ENCODE results near the gene TDRD12. TPM values are rescaled to one million over a fixed set of nuclear protein-coding genes. Genes with fewer than 3 reads are reported as not detected.

The TDRD12 gene
- total and polyA plus RNA-seq, 2 of the 13 experiments (the other 11 are each of a cell fraction or from before 2014, with no cell fraction given) = 0.03 to 0.40 TPM

DNA sequence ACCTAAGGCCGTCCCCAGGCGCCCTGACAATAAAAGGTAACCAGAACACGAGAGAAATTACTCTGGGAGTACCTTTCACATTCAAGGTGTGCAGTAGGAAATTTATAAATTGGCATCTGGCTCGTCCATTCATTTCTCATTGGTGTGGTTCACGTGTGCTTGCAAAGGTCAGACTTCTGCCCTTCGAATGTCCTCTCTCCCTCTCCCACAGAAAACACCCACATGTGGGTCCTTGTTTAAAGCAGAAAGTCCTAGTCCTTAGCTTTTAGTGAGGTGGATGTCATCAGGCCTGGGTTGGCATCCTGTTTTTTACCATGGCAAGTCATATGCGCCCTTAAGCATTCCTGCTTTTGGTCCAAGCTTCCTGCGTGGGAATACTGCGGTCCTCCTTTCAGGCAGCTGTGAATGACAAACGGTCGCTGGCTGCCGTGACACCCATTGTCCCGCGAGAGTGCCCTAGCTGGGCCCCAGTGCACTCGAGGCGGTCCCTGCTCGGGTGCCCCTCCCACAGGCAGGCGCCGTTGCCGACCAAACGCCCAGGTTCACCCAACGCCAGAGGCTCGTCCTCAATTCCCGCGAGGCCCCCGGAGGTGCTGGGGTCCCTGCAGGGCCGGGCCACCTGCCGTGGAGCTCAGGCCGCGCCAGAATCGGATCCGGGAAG is 28.1 kb upstream of the TDRD12 start, which contains the start of gene NUDT19 (continued):
- TF ChIP-seq ZNF414 (CRISPR knock-in tag; IDR thresholded peaks at IDR 0.05) = peak; percentile 47; the same call in 1 of the 2 replicates
- TF ChIP-seq HNRNPLL (IDR thresholded peaks at IDR 0.05; ENCODE audit: low read depth, low read length, poor library complexity, severe bottlenecking) = peak; percentile 19
- peak; percentile 68; the same call in 1 of the 2 replicates for TF ChIP-seq PHF20 (CRISPR knock-in tag; IDR thresholded peaks at IDR 0.05)
- TF ChIP-seq POGZ (CRISPR knock-in tag; IDR thresholded peaks at IDR 0.05) = peak; percentile 61
- no peak for TF ChIP-seq MLX (CRISPR knock-in tag; IDR thresholded peaks at IDR 0.05)
- TF ChIP-seq KAT2B (IDR thresholded peaks at IDR 0.05; ENCODE audit: borderline replicate concordance, low read depth, low read length) = no peak
- TF ChIP-seq ZNF776 (CRISPR knock-in tag; IDR thresholded peaks at IDR 0.05) = no peak
- TF ChIP-seq CREM (IDR thresholded peaks at IDR 0.05) = peak; percentile 38; the same call in 1 of the 2 replicates
- TF ChIP-seq CREM (CRISPR knock-in tag; IDR thresholded peaks at IDR 0.05) = no peak
- TF ChIP-seq PRDM15 (CRISPR knock-in tag; IDR thresholded peaks at IDR 0.05) = no peak
- TF ChIP-seq BORCS8-MEF2B (CRISPR knock-in tag; IDR thresholded peaks at IDR 0.05) = peak; percentile 57
- no peak for TF ChIP-seq TERF1 (CRISPR knock-in tag; IDR thresholded peaks at IDR 0.05)
- 0 out of 2 replicates have a peak, but pooled peaks have one; percentile 78 for TF ChIP-seq ISX (CRISPR knock-in tag; conservative IDR thresholded peaks at IDR 0.05)
- TF ChIP-seq ZNF20 (CRISPR knock-in tag; IDR thresholded peaks at IDR 0.05) = no peak
- TF ChIP-seq ZNF263 (CRISPR knock-in tag; IDR thresholded peaks at IDR 0.05) = no peak
- peak; percentile 78; the same call in 1 of the 2 replicates for TF ChIP-seq SAP130 (CRISPR knock-in tag; IDR thresholded peaks at IDR 0.05; ENCODE audit: low read depth)
- TF ChIP-seq GMEB2 (CRISPR knock-in tag; IDR thresholded peaks at IDR 0.05; ENCODE audit: low read depth) = no peak
- TF ChIP-seq POLR2A (IDR thresholded peaks at IDR 0.05; ENCODE audit: insufficient read depth in 1 of 2, low read depth in 2 of 2, low read length in 2 of 2) = peak; percentile 73 to 74
- peak; percentile 9; the same call in 1 of the 2 replicates for TF ChIP-seq ATF3 (CRISPR knock-in tag; IDR thresholded peaks at IDR 0.05)
- TF ChIP-seq, protein P1, sequence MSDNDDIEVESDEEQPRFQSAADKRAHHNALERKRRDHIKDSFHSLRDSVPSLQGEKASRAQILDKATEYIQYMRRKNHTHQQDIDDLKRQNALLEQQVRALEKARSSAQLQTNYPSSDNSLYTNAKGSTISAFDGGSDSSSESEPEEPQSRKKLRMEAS (IDR thresholded peaks at IDR 0.05) = peak; percentile 48; the same call in 1 of the 2 replicates
- peak; percentile 48; the same call in 1 of the 2 replicates for TF ChIP-seq MED1 (CRISPR knock-in tag; IDR thresholded peaks at IDR 0.05)
- TF ChIP-seq ZNF879 (CRISPR knock-in tag; IDR thresholded peaks at IDR 0.05) = no peak
- TF ChIP-seq POLR2AphosphoS5 (IDR thresholded peaks at IDR 0.05; ENCODE audit: low read depth, low read length) = peak; percentile 74

Measured in HepG2 (cell line).